Mesenchymal stem cell (in vitro differentiated cells and primary cell): ENCODE measurements around the gene NKX1-2.

Source experiments
- DNase-seq: peaks from one replicate; pipeline ENCODE4 v3.0.0-alpha.2; 2013
- H2AFZ ChIP-seq: one replicate; pipeline ENCODE4 v1.6.1; 2013; ENCODE audit warnings: low read depth, mild to moderate bottlenecking, control low read depth, inconsistent platforms, low read length, moderate library complexity
- H2AK5ac ChIP-seq: 2 replicates; pipeline ENCODE4 v1.6.1; 2013; ENCODE audit warnings: low read length, moderate library complexity, mild to moderate bottlenecking, inconsistent platforms; ENCODE audit not compliant: severe bottlenecking
- H2BK120ac ChIP-seq: one replicate; pipeline ENCODE4 v1.6.1; 2013; ENCODE audit warnings: low read depth, mild to moderate bottlenecking, inconsistent platforms, low read length, moderate library complexity
- H2BK12ac ChIP-seq, 2 experiments: one replicate each; pipeline ENCODE4 v1.6.1; 2013; ENCODE audit warnings: inconsistent platforms in 2 of 2, low read length in 2 of 2, mild to moderate bottlenecking in 2 of 2, moderate library complexity in 2 of 2, control low read depth in 1 of 2
- H2BK15ac ChIP-seq: one replicate; pipeline ENCODE4 v1.6.1; 2013; ENCODE audit warnings: mild to moderate bottlenecking, low read depth, inconsistent platforms; ENCODE audit not compliant: poor library complexity, severe bottlenecking
- H2BK5ac ChIP-seq: 2 replicates; pipeline ENCODE4 v1.6.1; 2013; ENCODE audit warnings: low read depth, mild to moderate bottlenecking, low read length, control low read depth, inconsistent platforms; ENCODE audit not compliant: poor library complexity, severe bottlenecking
- H3K14ac ChIP-seq, 2 experiments: one replicate each; pipeline ENCODE4 v1.6.1; 2013; ENCODE audit warnings: inconsistent platforms in 2 of 2, low read length in 2 of 2, control low read depth in 1 of 2, mild to moderate bottlenecking in 1 of 2, moderate library complexity in 1 of 2
- H3K18ac ChIP-seq, 2 experiments: one replicate each; pipeline ENCODE4 v1.6.1; 2013; ENCODE audit warnings: inconsistent platforms in 2 of 2, low read length in 2 of 2, control low read depth in 1 of 2, low read depth in 1 of 2, mild to moderate bottlenecking in 1 of 2
- H3K23ac ChIP-seq, 2 experiments: one replicate each; pipeline ENCODE4 v1.6.1; 2013; ENCODE audit warnings: inconsistent platforms in 2 of 2, low read length in 2 of 2, mild to moderate bottlenecking in 2 of 2, moderate library complexity in 2 of 2, control low read depth in 1 of 2
- H3K27ac ChIP-seq: 2 replicates; pipeline ENCODE4 v1.5.1; 2013; ENCODE audit warnings: mild to moderate bottlenecking, moderate library complexity, low read length, control low read depth, inconsistent platforms; ENCODE audit not compliant: poor library complexity, severe bottlenecking
- H3K27me3 ChIP-seq, 2 experiments: 2 replicates each; pipeline versions ENCODE4 v1.6.1 to v1.7.0; 2013; ENCODE audit warnings: low read length in 2 of 2, mild to moderate bottlenecking in 2 of 2, moderate library complexity in 2 of 2, control low read depth in 1 of 2, inconsistent platforms in 1 of 2; ENCODE audit not compliant: control insufficient read depth in 1 of 2, insufficient read depth in 1 of 2
- H3K36me3 ChIP-seq, 2 experiments: 2 replicates each; pipeline versions ENCODE4 v1.6.1 to v1.7.0; 2013; ENCODE audit warnings: low read length in 2 of 2, control low read depth in 1 of 2, inconsistent platforms in 1 of 2, low read depth in 1 of 2, mild to moderate bottlenecking in 1 of 2; ENCODE audit not compliant: insufficient read depth in 2 of 2, control insufficient read depth in 1 of 2
- H3K4ac ChIP-seq, 2 experiments: one replicate each; pipeline ENCODE4 v1.6.1; 2013; ENCODE audit warnings: inconsistent platforms in 2 of 2, low read length in 2 of 2, mild to moderate bottlenecking in 2 of 2, moderate library complexity in 2 of 2, control low read depth in 1 of 2, low read depth in 1 of 2
- H3K4me1 ChIP-seq: 2 replicates; pipeline ENCODE4 v1.6.1; 2013; ENCODE audit warnings: low read depth, low read length, control low read depth; ENCODE audit not compliant: control insufficient read depth, insufficient read depth
- H3K4me2 ChIP-seq: 2 replicates; pipeline ENCODE4 v1.6.1; 2013; ENCODE audit warnings: low read length, mild to moderate bottlenecking, inconsistent platforms; ENCODE audit not compliant: poor library complexity, severe bottlenecking
- H3K4me3 ChIP-seq, 2 experiments: 2 replicates each; pipeline versions ENCODE4 v1.5.1 to v1.7.0; 2013; ENCODE audit warnings: low read length in 2 of 2, mild to moderate bottlenecking in 2 of 2, control low read depth in 1 of 2, low read depth in 1 of 2; ENCODE audit not compliant: insufficient read depth in 1 of 2
- H3K79me1 ChIP-seq: replicated peaks from 2 replicates; pipeline ENCODE4 v1.6.1; 2013; ENCODE audit warnings: mild to moderate bottlenecking, control low read depth, low read length, inconsistent platforms; ENCODE audit not compliant: poor library complexity, severe bottlenecking
- H3K9ac ChIP-seq: 2 replicates; pipeline ENCODE4 v1.7.0; 2013; ENCODE audit warnings: mild to moderate bottlenecking, low read length, moderate library complexity
- H3K9me3 ChIP-seq: 2 replicates; pipeline ENCODE4 v1.7.0; 2013; ENCODE audit warnings: mild to moderate bottlenecking, low read length; ENCODE audit not compliant: control insufficient read depth
- H4K8ac ChIP-seq: one replicate; pipeline ENCODE4 v1.6.1; 2013; ENCODE audit warnings: inconsistent platforms, mild to moderate bottlenecking, low read length, moderate library complexity
- H4K91ac ChIP-seq: one replicate; pipeline ENCODE4 v1.6.1; 2013; ENCODE audit warnings: mild to moderate bottlenecking, low read length, inconsistent platforms
- WGBS: methylation state at CpG from one replicate; pipeline ENCODE4 v1.1.7; 2013; ENCODE audit warnings: mixed read lengths; 5-methylcytosine and 5-hydroxymethylcytosine counted together

NKX1-2 gene

DNA sequence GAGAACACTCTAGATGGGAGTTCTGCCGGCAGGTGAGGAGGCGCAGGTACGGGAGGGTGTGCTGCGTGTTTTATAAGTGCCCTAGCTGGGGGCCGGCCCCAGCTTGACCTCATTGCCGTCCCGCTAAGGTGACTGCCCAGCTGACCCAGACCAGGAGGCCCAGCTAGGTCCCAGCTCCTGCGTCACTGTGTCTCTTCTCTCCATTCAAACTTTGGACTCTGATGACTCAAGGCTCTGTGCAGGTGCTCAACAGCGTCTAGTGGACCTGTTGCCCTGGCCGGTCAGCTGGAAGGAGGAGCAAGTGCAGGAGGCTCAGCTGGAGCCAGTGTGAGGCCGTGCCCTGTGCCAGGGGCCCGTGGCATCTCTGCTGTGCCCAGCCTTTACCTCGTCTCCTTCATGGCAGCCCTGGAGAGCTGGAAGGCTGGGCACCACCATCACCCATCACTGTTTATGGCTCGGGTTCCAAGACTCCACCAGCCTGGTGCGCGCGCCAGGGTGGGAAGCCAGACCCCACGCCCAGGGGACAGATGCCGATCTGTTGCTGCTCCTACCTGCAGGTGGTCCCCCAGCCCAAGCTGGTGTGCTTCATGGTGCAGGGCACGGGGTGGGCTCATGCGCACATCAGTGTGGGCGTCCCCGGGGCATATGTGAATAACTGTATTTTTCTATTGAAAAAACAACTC, 26.3 kb upstream of the NKX1-2 start:
- no peak overlapping the region for H3K4me3 ChIP-seq
- no peak overlapping the region for H2BK12ac ChIP-seq
- H4K91ac ChIP-seq = no peak overlapping the region
- no peaks in the 10 kb centered on the region for H3K27me3 ChIP-seq
- no peak overlapping the region for H2BK120ac ChIP-seq
- H3K79me1 ChIP-seq = peaks cover 17% of the 10 kb centered on the region
- H3K27ac ChIP-seq = no peak overlapping the region
- H3K4me2 ChIP-seq = no peak overlapping the region
- no peak overlapping the region for H2AK5ac ChIP-seq
- H2BK5ac ChIP-seq = no peak overlapping the region
- no peaks in the 10 kb centered on the region for H3K9me3 ChIP-seq
- H3K4me1 ChIP-seq = peaks cover 11% of the 10 kb centered on the region
- no peak overlapping the region for H3K14ac ChIP-seq
- no peak overlapping the region for H2AFZ ChIP-seq
- no peak overlapping the region for H4K8ac ChIP-seq
- 95% methylated on average over 23 of the region's 23 CpGs for WGBS
- H3K36me3 ChIP-seq = peaks cover 0 to 4% of the 10 kb centered on the region in 2 experiments
- no peak for DNase-seq
- no peak overlapping the region for H3K18ac ChIP-seq
- H2BK15ac ChIP-seq = no peak overlapping the region
- no peak overlapping the region for H3K9ac ChIP-seq
- H3K23ac ChIP-seq = no peak overlapping the region
- H3K4ac ChIP-seq = no peak overlapping the region

DNA sequence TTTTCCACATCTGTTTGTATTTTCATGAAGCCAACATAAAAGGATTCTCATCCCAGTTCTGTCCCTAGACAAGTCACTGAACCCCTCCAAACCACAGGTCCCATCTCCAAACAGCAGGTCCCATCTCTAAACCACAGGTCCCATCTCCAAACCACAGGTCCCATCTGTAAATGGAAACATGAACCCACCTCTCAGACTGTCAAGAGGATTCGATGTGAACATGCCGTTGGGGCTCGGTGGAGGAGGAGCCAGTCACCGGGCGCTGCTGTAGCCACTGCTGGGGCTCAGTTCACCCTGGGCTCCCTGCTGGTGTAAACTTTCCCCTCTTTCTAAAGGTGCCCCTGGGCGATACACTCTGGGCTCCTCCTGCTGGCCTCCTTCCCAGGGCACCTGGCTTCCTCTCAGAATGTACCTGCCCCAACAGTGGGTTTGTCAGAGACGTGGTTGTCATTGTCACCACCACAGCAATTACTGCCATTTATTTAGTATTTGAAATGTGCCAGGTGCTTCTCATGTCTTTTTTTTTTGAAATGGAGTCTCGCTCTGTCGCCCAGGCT, 24.8 kb upstream of the NKX1-2 start:
- Histone ChIP-seq H3K4me1 (peaks cover 11% of the 10 kb centered on the region), H2BK120ac (no peak overlapping the region), H4K8ac (no peak overlapping the region), H2BK12ac (no peak overlapping the region), H2BK5ac (no peak overlapping the region), H3K27ac (no peak overlapping the region), H3K9ac (no peak overlapping the region), H3K4me2 (no peak overlapping the region), H4K91ac (no peak overlapping the region), H2AFZ (no peak overlapping the region), H3K14ac (no peak overlapping the region), H3K4me3 (no peak overlapping the region), H3K18ac (no peak overlapping the region), H3K23ac (no peak overlapping the region), H3K36me3 (peaks cover 0 to 14% of the 10 kb centered on the region in 2 experiments), H3K27me3 (no peaks in the 10 kb centered on the region), H3K79me1 (peaks cover 26% of the 10 kb centered on the region), H2AK5ac (no peak overlapping the region), H3K4ac (no peak overlapping the region), H2BK15ac (no peak overlapping the region), H3K9me3 (no peaks in the 10 kb centered on the region)
- WGBS = 76% methylated on average over 6 of the region's 9 CpGs
- DNase-seq = no peak

DNA sequence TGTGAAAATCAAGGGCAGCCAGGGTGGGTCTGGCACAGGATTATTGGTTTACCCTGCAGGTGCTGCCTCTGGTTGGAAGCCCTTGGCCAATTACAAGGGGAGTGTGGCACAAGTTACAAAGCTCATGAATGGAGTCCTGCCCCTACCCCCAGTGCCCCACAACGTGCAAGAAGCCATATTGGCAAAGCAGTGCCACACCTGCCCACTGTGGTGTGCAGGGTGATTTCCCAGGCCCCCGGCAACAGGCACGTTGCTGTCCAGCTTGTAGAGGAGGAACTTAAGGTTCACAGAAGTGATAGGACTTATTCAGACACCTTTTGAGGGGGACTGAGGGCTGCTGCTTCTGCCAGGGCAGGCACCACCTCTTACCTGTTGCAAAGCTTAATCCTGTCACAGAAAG, 23.2 kb upstream of the NKX1-2 start:
- no peak overlapping the region for H4K91ac ChIP-seq
- H3K14ac ChIP-seq = no peak overlapping the region

DNA sequence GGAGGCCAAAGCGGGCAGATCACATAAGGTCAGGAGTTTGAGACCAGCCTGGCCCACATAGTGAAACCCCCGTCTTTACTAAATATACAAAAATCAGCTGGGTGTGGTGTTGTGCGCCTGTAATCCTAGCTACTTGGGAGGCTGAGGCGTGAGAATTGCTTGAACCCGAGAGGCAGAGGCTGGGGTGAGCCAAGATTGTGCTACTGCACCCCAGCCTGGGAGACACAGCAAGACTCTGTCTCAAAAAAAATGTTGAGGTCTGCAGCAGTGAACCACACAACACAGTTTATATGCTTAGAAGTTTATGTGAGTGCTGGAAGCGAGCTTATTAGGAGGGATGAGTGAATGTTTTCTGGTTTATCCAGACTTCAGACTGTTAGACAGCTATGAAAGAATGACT, 22.2 kb upstream of the NKX1-2 start:
- H3K4me2 ChIP-seq = no peak overlapping the region
- peaks cover 0 to 25% of the 10 kb centered on the region in 2 experiments for H3K36me3 ChIP-seq
- H2BK120ac ChIP-seq = no peak overlapping the region
- no peak overlapping the region for H2AK5ac ChIP-seq
- peaks cover 1% of the 10 kb centered on the region for H3K4me1 ChIP-seq
- no peaks in the 10 kb centered on the region for H3K27me3 ChIP-seq
- WGBS = 93% methylated on average over 6 of the region's 6 CpGs
- no peak overlapping the region for H3K23ac ChIP-seq
- no peak overlapping the region for H3K14ac ChIP-seq
- H3K27ac ChIP-seq = no peak overlapping the region
- no peak overlapping the region for H3K4ac ChIP-seq
- no peak for DNase-seq
- H3K9ac ChIP-seq = no peak overlapping the region
- H3K18ac ChIP-seq = no peak overlapping the region
- H3K9me3 ChIP-seq = no peaks in the 10 kb centered on the region
- H2BK12ac ChIP-seq = no peak overlapping the region
- no peak overlapping the region for H3K4me3 ChIP-seq
- H4K91ac ChIP-seq = no peak overlapping the region
- H2AFZ ChIP-seq = no peak overlapping the region
- peaks cover 22% of the 10 kb centered on the region for H3K79me1 ChIP-seq
- H2BK5ac ChIP-seq = no peak overlapping the region
- no peak overlapping the region for H2BK15ac ChIP-seq
- no peak overlapping the region for H4K8ac ChIP-seq

More for the DNA sequence above, 23.2 kb upstream of the NKX1-2 start:
- no peak overlapping the region for H2AFZ ChIP-seq
- no peak overlapping the region for H3K4me2 ChIP-seq
- H4K8ac ChIP-seq = no peak overlapping the region
- H2BK120ac ChIP-seq = no peak overlapping the region
- H3K9ac ChIP-seq = no peak overlapping the region
- no peaks in the 10 kb centered on the region for H3K27me3 ChIP-seq
- no peak overlapping the region for H3K4ac ChIP-seq
- H3K36me3 ChIP-seq = peaks cover 0 to 25% of the 10 kb centered on the region in 2 experiments
- no peak overlapping the region for H2BK12ac ChIP-seq
- H2AK5ac ChIP-seq = no peak overlapping the region
- H3K9me3 ChIP-seq = no peaks in the 10 kb centered on the region
- H2BK5ac ChIP-seq = no peak overlapping the region
- H3K79me1 ChIP-seq = peaks cover 25% of the 10 kb centered on the region
- no peak overlapping the region for H3K27ac ChIP-seq
- H2BK15ac ChIP-seq = no peak overlapping the region
- WGBS = 85% methylated on average over 3 of the region's 3 CpGs
- no peak overlapping the region for H3K23ac ChIP-seq
- no peak overlapping the region for H3K4me3 ChIP-seq
- no peak overlapping the region for H3K18ac ChIP-seq
- DNase-seq = no peak
- H3K4me1 ChIP-seq = peaks cover 11% of the 10 kb centered on the region
